Measurements from ENCODE around the gene CIT.

The CIT gene

GRCh38 chr12:119691202-119691810, 185.8 kb downstream of the CIT start:
- ChIA-PET POLR2A (ENCODE audit: low non-redundant PET) (no interaction called here), CTCF (interaction anchor here (0.7 kb wide), 1 partner anchor 241 kb away, joined by 3 read pairs; no protein-coding TSS in a partner anchor)
- no peak for DNase-seq (ENCODE audit: low spot score)
- TF ChIP-seq CTCF (conservative IDR thresholded peaks at IDR 0.05; ENCODE audit: low read depth) = no peak
- no peak overlapping the region for H3K27ac ChIP-seq

GRCh38 chr12:119689935-119690500, 187.1 kb downstream of the CIT start:
- ChIA-PET CTCF (no interaction called here), POLR2A (ENCODE audit: low non-redundant PET) (no interaction called here)
- no peak for TF ChIP-seq CTCF (conservative IDR thresholded peaks at IDR 0.05; ENCODE audit: low read depth)
- no peak overlapping the region for H3K27ac ChIP-seq
- no peak for DNase-seq (ENCODE audit: low spot score)

GRCh38 chr12:119687879-119688278, 189.2 kb downstream of the CIT start:
- TF ChIP-seq CTCF (conservative IDR thresholded peaks at IDR 0.05; ENCODE audit: low read depth) = no peak

DNA sequence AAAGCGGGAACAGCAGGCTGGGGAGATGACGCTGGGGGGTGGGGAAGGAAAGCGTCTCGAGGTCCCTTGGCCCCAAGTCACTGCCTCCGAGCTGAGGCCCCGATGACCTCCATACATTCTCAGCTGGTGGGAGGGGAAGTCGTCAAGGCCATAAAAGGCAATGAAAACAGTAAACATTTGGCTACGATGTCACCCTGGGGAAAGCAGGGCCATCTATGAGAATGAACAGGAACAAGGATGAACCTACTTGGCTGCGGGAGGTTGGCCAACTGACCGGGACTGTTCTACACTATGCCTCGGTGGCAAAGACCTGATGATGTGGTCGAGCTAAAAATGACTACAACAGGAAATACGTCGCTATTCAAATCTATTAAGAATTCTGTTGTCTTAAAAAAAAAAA, 189.7 kb downstream of the CIT start:
- POLR2A ChIA-PET (ENCODE audit: low non-redundant PET) = no interaction called here
- no peak overlapping the region for H3K27ac ChIP-seq
- CTCF ChIA-PET = no interaction called here
- no peak for TF ChIP-seq CTCF (conservative IDR thresholded peaks at IDR 0.05; ENCODE audit: low read depth)
- DNase-seq (ENCODE audit: low spot score) = no peak

More at GRCh38 chr12:119687879-119688278, 189.2 kb downstream of the CIT start:
- CTCF ChIA-PET = no interaction called here
- H3K27ac ChIP-seq = no peak overlapping the region
- DNase-seq (ENCODE audit: low spot score) = no peak
- POLR2A ChIA-PET (ENCODE audit: low non-redundant PET) = no interaction called here

DNA sequence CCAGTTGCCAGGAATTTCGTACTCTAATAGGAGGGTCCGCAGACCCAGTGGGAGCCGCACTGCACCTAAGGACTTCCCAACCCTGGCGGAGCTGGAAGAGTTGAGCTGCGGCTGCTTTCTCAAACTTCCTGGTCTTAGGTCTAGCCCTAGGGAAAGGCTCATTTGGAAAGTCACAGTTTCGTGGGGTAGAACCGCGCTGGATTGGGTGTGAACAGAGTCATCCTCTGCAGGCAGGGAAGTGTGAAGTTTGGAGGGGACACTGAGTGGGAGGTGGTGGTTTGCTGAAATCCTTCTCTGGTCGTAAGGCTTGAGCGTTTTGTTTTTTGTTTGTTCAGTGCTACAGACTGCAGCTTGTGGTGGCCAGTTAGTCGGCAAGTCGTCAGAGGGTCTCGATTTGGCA, 190.3 kb downstream of the CIT start:
- no peak for DNase-seq (ENCODE audit: low spot score)
- H3K27ac ChIP-seq = no peak overlapping the region
- CTCF ChIA-PET = no interaction called here
- POLR2A ChIA-PET (ENCODE audit: low non-redundant PET) = no interaction called here
- no peak for TF ChIP-seq CTCF (conservative IDR thresholded peaks at IDR 0.05; ENCODE audit: low read depth)

- no peak overlapping the region for H3K27ac ChIP-seq
- ChIA-PET CTCF (no interaction called here), POLR2A (ENCODE audit: low non-redundant PET) (no interaction called here)
- TF ChIP-seq CTCF (conservative IDR thresholded peaks at IDR 0.05; ENCODE audit: low read depth) = no peak
- DNase-seq (ENCODE audit: low spot score) = no peak
These were observed 190.8 kb downstream of the CIT start for GRCh38 chr12:119686355-119686754.
